Amniotic epithelial cell (primary cell): ENCODE data around the gene PTPN13.

ENCODE experiments used
- DNase-seq: peaks from one replicate; pipeline ENCODE4 v3.0.0-alpha.2; 2010; ENCODE audit warnings: low read depth

PTPN13 gene

GRCh38 chr4:86857341-86858052 is 263.4 kb downstream of the PTPN13 start:
- no peak for DNase-seq
